OCI-LY3 (cell line): ENCODE measurements around the gene UGT1A5.

ENCODE experiments used
- H2AFZ ChIP-seq: fragments of 200-600, 300-600 bp; shearing (Covaris generic); 2 replicates; pipeline ENCODE4 v1.6.0; 2014; ENCODE audit warnings: antibody characterized with exemption, low read depth, low read length
- H3K27ac ChIP-seq: fragments of 200-600, 300-600 bp; sonication (generic); 2 replicates; pipeline ENCODE4 v1.5.1; 2014; ENCODE audit warnings: mild to moderate bottlenecking, low read length, moderate library complexity, mixed read lengths
- H3K27me3 ChIP-seq: fragments of 200-600, 300-600 bp; sonication (generic); 2 replicates; pipeline ENCODE4 v1.6.1; 2014; ENCODE audit warnings: low read depth, low read length, mixed read lengths
- H3K36me3 ChIP-seq: fragments of 200-600, 300-600 bp; sonication (generic); replicated peaks from 2 replicates; pipeline ENCODE3; 2014; ENCODE audit warnings: low read depth, low read length, mixed read lengths
- H3K4me1 ChIP-seq: fragments of 300-600, 200-600 bp; sonication (generic); 2 replicates; pipeline ENCODE4 v1.6.1; 2014; ENCODE audit warnings: low read length, mixed read lengths
- H3K4me2 ChIP-seq: fragments of 200-600, 300-600 bp; sonication (generic); 2 replicates; pipeline ENCODE4 v1.6.1; 2014; ENCODE audit warnings: low read length, mixed read lengths
- H3K4me3 ChIP-seq: fragments of 300-600, 200-600 bp; sonication (generic); 2 replicates; pipeline ENCODE4 v1.5.1; 2014; ENCODE audit warnings: antibody characterized with exemption, mild to moderate bottlenecking, low read length, moderate library complexity
- H3K79me2 ChIP-seq: fragments of 300-600, 200-600 bp; shearing (Covaris generic); 2 replicates; pipeline ENCODE4 v1.6.1; 2014; ENCODE audit warnings: mild to moderate bottlenecking, low read length, mixed read lengths
- H3K9ac ChIP-seq: fragments of 300-600, 200-600 bp; shearing (Covaris generic); 2 replicates; pipeline ENCODE4 v1.6.0; 2014; ENCODE audit warnings: mild to moderate bottlenecking, low read length, moderate library complexity
- H3K9me3 ChIP-seq: fragments of 200-600, 300-600 bp; shearing (Covaris generic); 2 replicates; pipeline ENCODE4 v1.6.1; 2014; ENCODE audit warnings: low read length, mixed read lengths; ENCODE audit not compliant: insufficient read depth
- H4K20me1 ChIP-seq: fragments of 200-600, 300-600 bp; sonication (generic); 2 replicates; pipeline ENCODE4 v1.6.1; 2016; ENCODE audit warnings: low read length, mixed read lengths; ENCODE audit not compliant: insufficient read depth
- EZH2phosphoT487 ChIP-seq: fragments of 200-600 bp; shearing (Covaris generic); IDR thresholded peaks from 2 replicates; pipeline ENCODE4 v1.6.1; 2018; ENCODE audit warnings: antibody characterized with exemption, mixed run types, low read depth
- TF ChIP-seq, protein P1 (sequence below): fragments of 200-600, 300-600 bp; sonication (generic); IDR thresholded peaks from 2 replicates; pipeline ENCODE4 v1.5.1; 2014; ENCODE audit warnings: antibody characterized with exemption, low read length, low read depth

The UGT1A5 gene

DNA sequence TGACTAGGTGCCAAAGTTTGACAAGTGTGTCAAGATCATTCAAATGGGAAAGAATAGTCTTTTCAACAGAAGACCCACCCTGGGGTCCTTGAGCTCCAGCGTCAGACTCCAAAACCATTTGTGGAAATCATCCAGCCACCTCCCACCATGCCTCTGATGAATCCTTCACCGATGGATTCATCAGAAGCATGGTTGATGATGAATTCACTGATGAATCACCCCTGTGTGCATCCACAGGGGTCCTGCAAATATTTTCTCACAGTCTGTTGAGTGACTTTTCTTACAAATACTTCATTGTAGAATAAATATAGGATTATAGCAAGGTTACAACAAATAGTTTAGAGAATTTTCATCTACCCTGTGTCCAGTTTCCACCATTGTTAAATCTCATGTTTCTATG is 36.7 kb upstream of the UGT1A5 start:
- no peaks in the 10 kb centered on the region for H3K79me2 ChIP-seq
- H3K36me3 ChIP-seq, result no peaks in the 10 kb centered on the region
- H3K9ac ChIP-seq, result no peak overlapping the region
- H3K4me3 ChIP-seq, result no peak overlapping the region
- no peaks in the 10 kb centered on the region for H4K20me1 ChIP-seq
- TF ChIP-seq, protein P1, sequence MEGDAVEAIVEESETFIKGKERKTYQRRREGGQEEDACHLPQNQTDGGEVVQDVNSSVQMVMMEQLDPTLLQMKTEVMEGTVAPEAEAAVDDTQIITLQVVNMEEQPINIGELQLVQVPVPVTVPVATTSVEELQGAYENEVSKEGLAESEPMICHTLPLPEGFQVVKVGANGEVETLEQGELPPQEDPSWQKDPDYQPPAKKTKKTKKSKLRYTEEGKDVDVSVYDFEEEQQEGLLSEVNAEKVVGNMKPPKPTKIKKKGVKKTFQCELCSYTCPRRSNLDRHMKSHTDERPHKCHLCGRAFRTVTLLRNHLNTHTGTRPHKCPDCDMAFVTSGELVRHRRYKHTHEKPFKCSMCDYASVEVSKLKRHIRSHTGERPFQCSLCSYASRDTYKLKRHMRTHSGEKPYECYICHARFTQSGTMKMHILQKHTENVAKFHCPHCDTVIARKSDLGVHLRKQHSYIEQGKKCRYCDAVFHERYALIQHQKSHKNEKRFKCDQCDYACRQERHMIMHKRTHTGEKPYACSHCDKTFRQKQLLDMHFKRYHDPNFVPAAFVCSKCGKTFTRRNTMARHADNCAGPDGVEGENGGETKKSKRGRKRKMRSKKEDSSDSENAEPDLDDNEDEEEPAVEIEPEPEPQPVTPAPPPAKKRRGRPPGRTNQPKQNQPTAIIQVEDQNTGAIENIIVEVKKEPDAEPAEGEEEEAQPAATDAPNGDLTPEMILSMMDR, result no peak
- no peak for TF ChIP-seq EZH2phosphoT487
- no peak overlapping the region for H3K4me2 ChIP-seq
- no peaks in the 10 kb centered on the region for H3K27me3 ChIP-seq
- H3K4me1 ChIP-seq, result no peaks in the 10 kb centered on the region
- no peak overlapping the region for H2AFZ ChIP-seq
- no peak overlapping the region for H3K27ac ChIP-seq
- H3K9me3 ChIP-seq, result no peaks in the 10 kb centered on the region

DNA sequence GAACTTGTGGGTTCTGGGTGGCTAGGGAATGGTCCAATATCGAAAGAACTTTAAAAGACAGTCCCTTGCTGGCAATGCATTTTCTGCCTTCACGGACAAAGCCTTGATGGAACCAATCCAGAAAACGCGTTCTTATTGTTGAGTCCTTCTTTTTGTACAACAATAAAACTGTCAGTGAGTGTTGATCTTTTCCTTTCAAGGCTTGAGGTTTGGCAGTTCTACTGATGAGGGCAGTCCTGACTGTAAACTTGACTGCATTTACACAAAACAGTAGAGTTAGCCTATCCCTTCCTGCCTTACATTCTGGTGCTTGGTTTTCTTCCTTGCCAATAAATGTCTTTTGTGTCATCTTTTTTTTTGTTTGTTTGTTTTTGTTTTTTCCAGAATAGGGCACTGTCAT is 33.5 kb upstream of the UGT1A5 start:
- Histone ChIP-seq H3K4me2 (no peak overlapping the region), H3K27ac (no peak overlapping the region), H2AFZ (no peak overlapping the region), H3K9ac (no peak overlapping the region), H3K36me3 (no peaks in the 10 kb centered on the region), H3K9me3 (no peaks in the 10 kb centered on the region), H3K4me3 (no peak overlapping the region), H3K27me3 (no peaks in the 10 kb centered on the region), H3K4me1 (no peaks in the 10 kb centered on the region), H3K79me2 (no peaks in the 10 kb centered on the region), H4K20me1 (no peaks in the 10 kb centered on the region)
- TF ChIP-seq, protein P1, result no peak
- no peak for TF ChIP-seq EZH2phosphoT487

DNA sequence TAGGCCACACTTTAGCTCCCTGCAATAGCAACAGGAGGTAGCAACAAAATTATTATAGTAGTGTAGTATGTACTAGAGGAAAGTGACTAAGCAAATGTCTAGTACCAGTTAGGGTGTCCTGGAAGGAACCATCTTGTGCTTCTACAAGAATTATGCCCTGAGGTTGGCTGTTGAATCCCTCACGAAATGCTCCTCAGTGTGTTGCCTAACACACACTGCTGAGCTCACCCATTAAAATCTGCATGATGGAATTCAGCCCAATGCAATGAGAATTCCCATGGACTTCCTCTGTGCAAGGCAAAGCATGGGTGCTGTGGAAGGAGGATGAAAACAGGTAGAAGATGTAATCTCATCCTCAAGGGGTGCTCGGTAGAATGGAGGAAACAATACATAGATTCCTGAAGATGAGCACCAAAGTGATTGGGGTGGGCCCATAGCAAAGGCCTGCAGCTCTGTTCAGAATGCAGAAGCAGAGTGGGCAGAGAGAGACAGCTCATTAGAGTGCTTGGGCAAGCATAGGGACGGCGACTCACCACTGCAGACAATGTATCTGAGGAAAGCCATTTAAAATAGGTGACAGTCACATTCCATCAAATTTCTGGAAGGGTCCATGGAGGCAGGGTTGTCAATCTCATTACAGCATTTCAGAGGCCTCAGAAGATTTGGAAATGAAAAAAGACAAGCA is 32.2 kb upstream of the UGT1A5 start:
- Histone ChIP-seq H3K27me3 (no peaks in the 10 kb centered on the region), H3K9ac (no peak overlapping the region), H3K27ac (no peak overlapping the region), H4K20me1 (no peaks in the 10 kb centered on the region), H3K4me2 (no peak overlapping the region), H2AFZ (no peak overlapping the region), H3K4me3 (no peak overlapping the region), H3K4me1 (no peaks in the 10 kb centered on the region), H3K9me3 (no peaks in the 10 kb centered on the region), H3K36me3 (no peaks in the 10 kb centered on the region), H3K79me2 (no peaks in the 10 kb centered on the region)
- TF ChIP-seq, protein P1, result no peak
- no peak for TF ChIP-seq EZH2phosphoT487

DNA sequence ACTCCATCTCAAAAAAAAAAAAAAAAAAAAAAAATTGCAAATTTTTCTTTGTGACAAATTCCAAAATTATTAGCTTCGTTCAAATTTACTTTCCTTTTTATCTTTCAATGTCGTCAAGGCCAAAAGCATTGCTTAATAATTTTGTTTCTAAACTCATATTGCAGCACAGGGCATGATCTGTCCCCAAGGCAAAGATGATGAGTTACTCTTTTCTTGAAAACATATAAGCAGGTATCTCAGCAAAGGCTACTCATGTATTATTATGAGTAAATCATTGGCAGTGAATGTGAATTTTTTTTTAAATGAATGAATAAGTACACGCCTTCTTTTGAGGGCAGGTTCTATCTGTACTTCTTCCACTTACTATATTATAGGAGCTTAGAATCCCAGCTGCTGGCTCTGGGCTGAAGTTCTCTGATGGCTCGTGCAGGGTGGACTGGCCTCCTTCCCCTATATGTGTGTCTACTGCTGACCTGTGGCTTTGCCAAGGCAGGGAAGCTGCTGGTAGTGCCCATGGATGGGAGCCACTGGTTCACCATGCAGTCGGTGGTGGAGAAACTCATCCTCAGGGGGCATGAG is 31.1 kb upstream of the UGT1A5 start, which contains the start of gene UGT1A7:
TSS of gene UGT1A7 (plus strand) at position 381 of the 579 bp plus-strand sequence. CDS start at position 418, 37 bp downstream.
- Histone ChIP-seq H3K27ac (no peak within 1 kb of the TSS), H2AFZ (no peak within 1 kb of the TSS), H3K9ac (no peak within 1 kb of the TSS), H3K27me3 (no peaks in the 10 kb centered on the region), H3K36me3 (no peaks in the 10 kb centered on the region), H3K4me3 (no peak within 1 kb of the TSS), H3K4me1 (no peaks in the 10 kb centered on the region), H3K4me2 (no peak within 1 kb of the TSS), H4K20me1 (no peaks in the 10 kb centered on the region), H3K79me2 (no peaks in the 10 kb centered on the region), H3K9me3 (no peaks in the 10 kb centered on the region)
- no peak for TF ChIP-seq EZH2phosphoT487
- TF ChIP-seq, protein P1, result no peak
